Measurements from ENCODE around the gene FMOD. TPM values are rescaled to one million over a fixed set of nuclear protein-coding genes. Genes with fewer than 3 reads are reported as not detected.

The FMOD gene
- total and polyA plus RNA-seq, 2 donors (not counting 3 experiments of a cell fraction or from before 2014, with no cell fraction given) = 0.11 to 0.12 TPM

DNA sequence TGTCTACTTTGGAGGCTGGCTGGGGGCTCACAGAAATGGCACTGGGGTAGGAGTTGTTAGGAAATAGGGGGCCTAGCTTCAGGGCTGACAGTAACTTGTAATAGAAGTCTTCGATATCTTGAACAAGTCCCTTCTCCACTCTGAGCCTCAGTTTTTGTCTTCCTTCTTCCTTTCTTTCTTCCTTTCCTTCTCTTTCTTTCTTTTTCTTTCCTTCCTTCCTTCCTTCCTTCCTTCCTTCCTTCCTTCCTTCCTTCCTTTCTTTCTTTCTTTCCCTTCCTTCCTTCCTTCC lies 32.7 kb downstream of the FMOD start:
- Histone ChIP-seq H3K27ac (ENCODE audit: insufficient read depth, low read depth, low read length) (no peak overlapping the region), H3K9me1 (replicated peaks; ENCODE audit: control insufficient read depth, extremely low read depth, insufficient read depth, low read length) (no peaks in the 10 kb centered on the region), H3K36me3 (ENCODE audit: control insufficient read depth in 2 of 2, extremely low read depth in 1 of 2, insufficient read depth in 2 of 2, low read length in 2 of 2) (no peaks in the 10 kb centered on the region), H3K79me2 (ENCODE audit: control insufficient read depth, insufficient read depth, low read length) (no peaks in the 10 kb centered on the region), H3K4me2 (ENCODE audit: insufficient read depth, low read length) (no peak overlapping the region), H3K9ac (replicated peaks; ENCODE audit: extremely low read depth, insufficient read depth, low read length) (no peak overlapping the region), H3K27me3 (ENCODE audit: control insufficient read depth in 2 of 2, insufficient read depth in 2 of 2, low read length in 2 of 2) (peaks cover 7 to 8% of the 10 kb centered on the region in 2 experiments), H3K9me3 (replicated peaks; ENCODE audit: control insufficient read depth, insufficient read depth, low read length) (no peaks in the 10 kb centered on the region), H4K20me1 (replicated peaks; ENCODE audit: control insufficient read depth, extremely low read depth, insufficient read depth, low read length) (no peaks in the 10 kb centered on the region), H3K4me1 (ENCODE audit: control insufficient read depth, extremely low read depth, insufficient read depth, low read length) (peaks cover 18% of the 10 kb centered on the region), H2AFZ (ENCODE audit: low read depth, low read length) (no peak overlapping the region), H3K4me3 (replicated peaks in 1 of 3; ENCODE audit: insufficient read depth in 1 of 3, low read depth in 1 of 3, low read length in 3 of 3) (no peak overlapping the region)
- no TSS peak for BruUV-seq (replicated peaks)
- no peak for DNase-seq (ENCODE audit: low read depth, low spot score)
- POLR2A ChIA-PET = no interaction called here
- no peak for FAIRE-seq
- CTCF ChIA-PET = interaction anchor here (1.1 to 3.3 kb wide), 4 partner anchors 9 to 51 kb away, joined by 3 to 13 read pairs (median 7); no protein-coding TSS in a partner anchor
- TF ChIP-seq POLR2AphosphoS5 (IDR thresholded peaks at IDR 0.05; ENCODE audit: insufficient read depth, low read depth, low read length) = no peak
- TF ChIP-seq FOS (IDR thresholded peaks at IDR 0.05; ENCODE audit: borderline replicate concordance, insufficient read depth, low read length) = no peak
- no peak for TF ChIP-seq POLR2A (IDR thresholded peaks at IDR 0.05; ENCODE audit: low read depth, low read length)
- TF ChIP-seq JUN (IDR thresholded peaks at IDR 0.05; ENCODE audit: borderline replicate concordance, insufficient read depth, insufficient read length, low read depth) = no peak
- TF ChIP-seq, protein P1, sequence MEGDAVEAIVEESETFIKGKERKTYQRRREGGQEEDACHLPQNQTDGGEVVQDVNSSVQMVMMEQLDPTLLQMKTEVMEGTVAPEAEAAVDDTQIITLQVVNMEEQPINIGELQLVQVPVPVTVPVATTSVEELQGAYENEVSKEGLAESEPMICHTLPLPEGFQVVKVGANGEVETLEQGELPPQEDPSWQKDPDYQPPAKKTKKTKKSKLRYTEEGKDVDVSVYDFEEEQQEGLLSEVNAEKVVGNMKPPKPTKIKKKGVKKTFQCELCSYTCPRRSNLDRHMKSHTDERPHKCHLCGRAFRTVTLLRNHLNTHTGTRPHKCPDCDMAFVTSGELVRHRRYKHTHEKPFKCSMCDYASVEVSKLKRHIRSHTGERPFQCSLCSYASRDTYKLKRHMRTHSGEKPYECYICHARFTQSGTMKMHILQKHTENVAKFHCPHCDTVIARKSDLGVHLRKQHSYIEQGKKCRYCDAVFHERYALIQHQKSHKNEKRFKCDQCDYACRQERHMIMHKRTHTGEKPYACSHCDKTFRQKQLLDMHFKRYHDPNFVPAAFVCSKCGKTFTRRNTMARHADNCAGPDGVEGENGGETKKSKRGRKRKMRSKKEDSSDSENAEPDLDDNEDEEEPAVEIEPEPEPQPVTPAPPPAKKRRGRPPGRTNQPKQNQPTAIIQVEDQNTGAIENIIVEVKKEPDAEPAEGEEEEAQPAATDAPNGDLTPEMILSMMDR (IDR thresholded peaks at IDR 0.05; ENCODE audit: extremely low read depth in 1 of 2, insufficient read depth in 1 of 2, low read depth in 1 of 2, low read length in 2 of 2) = no peak
- TF ChIP-seq MYC (IDR thresholded peaks at IDR 0.05; ENCODE audit: low read depth, low read length) = no peak
- no peak for TF ChIP-seq EZH2 (IDR thresholded peaks at IDR 0.05; ENCODE audit: borderline replicate concordance, low read depth, low read length, severe bottlenecking)
- TF ChIP-seq, protein P2, sequence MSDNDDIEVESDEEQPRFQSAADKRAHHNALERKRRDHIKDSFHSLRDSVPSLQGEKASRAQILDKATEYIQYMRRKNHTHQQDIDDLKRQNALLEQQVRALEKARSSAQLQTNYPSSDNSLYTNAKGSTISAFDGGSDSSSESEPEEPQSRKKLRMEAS (IDR thresholded peaks at IDR 0.05; ENCODE audit: insufficient read depth, insufficient read length) = no peak
- intact Hi-C loops (cut with micrococcal nuclease) = no loop called here
- dilution Hi-C loops (cut with MboI; ENCODE audit: extremely low pct_ligation_motif_present, low sequenced_read_pairs) = no loop called here
